Measurements from ENCODE around the gene SELENOM.

DNA sequence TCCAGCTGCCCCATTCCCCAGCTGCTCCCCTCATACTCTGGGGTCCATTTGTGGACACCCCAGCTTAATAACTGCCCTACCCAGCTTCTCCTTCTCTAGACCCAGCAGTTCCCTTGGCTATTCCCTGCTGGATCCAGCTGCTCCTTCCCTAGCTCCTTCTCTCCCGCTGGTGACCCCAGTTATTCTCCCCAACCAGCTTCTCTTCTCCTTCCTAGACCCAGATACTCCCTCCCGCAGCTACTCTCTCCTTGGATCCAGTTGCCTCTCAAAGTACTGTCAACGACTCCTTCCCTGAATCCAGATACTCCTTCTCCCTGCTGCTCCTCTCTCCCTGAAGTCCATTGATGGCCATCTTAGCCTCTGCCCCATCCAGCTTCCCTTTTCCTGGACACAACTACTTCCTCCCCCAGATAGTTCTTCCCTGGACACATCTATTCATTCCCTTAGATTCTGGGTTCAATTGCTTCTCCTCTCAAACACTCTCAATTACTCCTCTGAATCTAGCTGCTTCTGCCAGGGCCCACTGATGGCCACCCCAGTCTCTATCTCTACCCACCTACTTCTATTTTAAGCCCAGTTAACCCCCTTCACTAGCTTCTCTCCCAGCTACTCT is 11.6 kb downstream of the SELENOM start:
- no peak for TF ChIP-seq POLR2A (IDR thresholded peaks at IDR 0.05)
- no peak for TF ChIP-seq CTCF (IDR thresholded peaks at IDR 0.05)
